ENCODE measurements around the gene OOSP2.

Gene OOSP2

DNA sequence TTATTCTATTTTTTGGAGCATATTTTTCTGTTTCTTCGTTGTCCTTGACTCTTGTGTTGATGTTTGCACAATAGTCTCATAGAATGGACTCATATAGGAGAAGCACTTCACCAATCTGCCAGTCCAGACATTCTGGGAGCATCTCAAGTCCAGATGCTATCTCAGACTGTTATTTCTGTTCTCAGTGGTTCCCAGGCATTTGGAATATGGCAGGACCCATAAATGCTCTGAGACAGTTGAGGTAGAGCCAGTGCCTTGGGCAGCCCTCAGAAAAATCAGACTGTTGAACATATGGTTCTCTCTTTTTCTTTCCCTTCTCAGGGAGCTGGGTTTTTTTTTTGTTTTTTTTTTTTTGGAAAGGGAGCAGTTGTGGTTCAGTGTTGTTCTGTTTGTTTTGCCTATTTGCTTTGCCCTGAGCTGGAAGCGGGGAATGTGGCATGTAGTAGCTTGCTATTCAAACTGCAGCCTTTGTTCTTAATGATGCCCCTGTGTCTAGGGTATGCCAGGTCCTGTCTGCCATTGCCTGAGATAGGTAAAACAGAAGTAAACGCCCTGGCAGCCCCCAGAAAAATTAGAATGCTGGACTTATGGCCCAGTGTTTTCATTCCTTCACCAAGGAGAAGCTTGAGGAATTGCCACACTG is 44.5 kb downstream of the OOSP2 start:
- DNase-seq = no peak

DNA sequence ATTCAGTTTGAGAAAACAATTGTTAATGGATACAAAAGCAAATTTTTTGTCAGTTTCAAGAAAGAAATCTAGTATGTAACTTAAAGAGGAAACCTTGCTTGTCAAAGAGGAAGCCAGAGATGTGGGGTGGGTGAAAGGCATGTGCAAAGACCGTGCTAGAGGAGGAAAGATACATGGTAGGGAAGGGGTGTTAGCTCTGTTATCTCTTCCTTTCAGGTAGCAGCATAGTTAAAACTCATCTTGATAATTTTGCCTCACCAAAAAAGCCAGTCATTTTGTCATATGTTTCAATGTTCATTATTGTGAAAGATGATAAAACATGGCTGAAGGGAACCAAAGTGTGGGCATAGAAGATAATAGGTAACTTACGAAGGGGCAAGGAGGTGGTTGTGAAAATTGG is 45.7 kb downstream of the OOSP2 start:
- DNase-seq = no peak

DNA sequence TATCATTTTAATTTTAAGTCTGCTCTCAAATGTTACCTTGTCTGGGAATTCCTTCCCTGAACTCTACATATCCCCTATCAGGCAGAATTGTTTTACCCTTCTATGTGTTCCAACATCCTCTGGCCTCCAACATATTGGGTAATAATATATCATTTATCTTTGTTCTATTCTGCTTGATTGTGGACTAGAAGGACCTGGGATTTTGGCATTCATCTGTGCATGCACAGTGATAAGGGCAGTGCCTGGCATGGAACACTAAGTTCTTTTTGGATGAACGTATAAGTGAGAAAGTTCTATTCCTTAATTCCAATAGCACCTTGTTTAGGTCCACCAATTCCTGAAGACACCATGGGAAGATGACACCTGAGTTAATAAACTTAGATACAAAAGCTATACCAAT is 47.0 kb downstream of the OOSP2 start:
- no peak for DNase-seq

DNA sequence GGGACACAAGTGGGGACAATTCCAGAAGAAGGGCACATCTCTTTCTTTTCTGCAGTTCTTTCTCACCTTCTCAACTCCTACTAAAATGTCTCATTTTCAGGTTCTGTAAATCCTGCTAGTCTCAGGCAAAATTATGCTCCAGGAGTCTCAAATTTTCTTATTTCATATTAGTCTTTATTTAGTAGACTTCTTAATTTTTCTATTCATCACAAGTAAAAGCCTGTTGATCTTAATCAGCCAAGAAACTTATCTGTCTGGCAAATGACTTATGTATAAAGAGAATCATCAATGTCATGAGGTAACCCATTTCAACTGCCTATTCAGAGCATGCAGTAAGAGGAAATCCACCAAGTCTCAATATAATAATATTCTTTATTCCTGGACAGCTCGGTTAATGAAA is 48.2 kb downstream of the OOSP2 start, which contains the start of gene MS4A2:
TSS of gene MS4A2 (plus strand) at position 301 of the 400 bp plus-strand sequence. CDS start 102 bp downstream, outside the sequence.
- DNase-seq = no peak

DNA sequence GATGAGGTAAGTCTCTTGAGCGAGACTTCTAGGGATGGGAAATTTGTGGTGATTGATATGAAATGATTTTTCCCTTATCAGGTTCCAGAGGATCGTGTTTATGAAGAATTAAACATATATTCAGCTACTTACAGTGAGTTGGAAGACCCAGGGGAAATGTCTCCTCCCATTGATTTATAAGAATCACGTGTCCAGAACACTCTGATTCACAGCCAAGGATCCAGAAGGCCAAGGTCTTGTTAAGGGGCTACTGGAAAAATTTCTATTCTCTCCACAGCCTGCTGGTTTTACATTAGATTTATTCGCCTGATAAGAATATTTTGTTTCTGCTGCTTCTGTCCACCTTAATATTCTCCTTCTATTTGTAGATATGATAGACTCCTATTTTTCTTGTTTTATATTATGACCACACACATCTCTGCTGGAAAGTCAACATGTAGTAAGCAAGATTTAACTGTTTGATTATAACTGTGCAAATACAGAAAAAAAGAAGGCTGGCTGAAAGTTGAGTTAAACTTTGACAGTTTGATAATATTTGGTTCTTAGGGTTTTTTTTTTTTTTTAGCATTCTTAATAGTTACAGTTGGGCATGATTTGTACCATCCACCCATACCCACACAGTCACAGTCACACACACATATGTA is 55.4 kb downstream of the OOSP2 start:
- DNase-seq = no peak

DNA sequence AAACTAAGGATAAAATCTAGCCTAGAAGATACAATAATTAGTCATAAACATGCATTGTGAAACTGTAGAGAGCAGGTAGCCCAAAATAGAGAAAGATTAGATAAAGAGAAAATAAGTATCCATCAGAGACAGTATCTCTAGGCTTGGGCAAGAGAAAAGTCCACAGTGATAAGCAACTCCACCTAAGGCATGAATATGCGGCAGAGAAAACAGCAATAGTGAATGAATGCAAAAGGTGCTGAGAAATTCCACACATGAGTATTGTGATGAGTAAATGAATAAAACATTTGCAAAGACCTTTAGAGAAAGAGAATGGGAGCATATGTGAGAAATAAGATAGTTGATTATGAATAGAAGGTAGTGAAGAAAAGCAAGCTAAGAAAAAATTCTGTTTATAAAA is 57.0 kb downstream of the OOSP2 start:
- no peak for DNase-seq
